IMR-90 (cell line): ENCODE measurements around the gene TASL. TPM values are rescaled to one million over a fixed set of nuclear protein-coding genes. Genes with fewer than 3 reads are reported as not detected.

Source experiments
- ATAC-seq: fragments of 200-7000 bp; cut with Tn5 transposase; 2 replicates; pipeline ENCODE4 v1.9.1; 2020; ENCODE audit warnings: low read depth, mild to moderate bottlenecking, moderate library complexity
- BruUV-seq: library from RNA; stranded (reverse); fragments of 400-500 nt; replicated peaks from 2 replicates; lab custom pipeline; 2021; lab: Mats Ljungman, UMichigan
- CTCF ChIA-PET: fragments of 300-600 bp; formaldehyde crosslinking; extraction: SDS; loops from one replicate; lab custom pipeline; 2021; ENCODE audit warnings: antibody characterized with exemption; lab: Yijun Ruan, JAX
- POLR2A ChIA-PET: fragments of 300-600 bp; sonication (Branson Sonifier 250); formaldehyde crosslinking; loops from one replicate; lab custom pipeline; 2022; ENCODE audit warnings: antibody characterized with exemption; ENCODE audit not compliant: unreplicated experiment; lab: Charles Lee
- DNase-seq: peaks from one replicate; pipeline ENCODE4 v3.0.0; 2013
- H2AFZ ChIP-seq: replicated peaks from 2 replicates; pipeline ENCODE3; 2013; ENCODE audit warnings: low read length, mild to moderate bottlenecking; ENCODE audit not compliant: poor library complexity
- H2AK5ac ChIP-seq: 2 replicates; pipeline ENCODE4 v1.6.1; 2013; ENCODE audit warnings: low read depth, low read length, inconsistent platforms
- H2AK9ac ChIP-seq: replicated peaks from 2 replicates; pipeline ENCODE3; 2013; ENCODE audit warnings: mild to moderate bottlenecking, low read depth, low read length, moderate library complexity; ENCODE audit not compliant: poor library complexity
- H2BK120ac ChIP-seq: 2 replicates; pipeline ENCODE4 v1.6.1; 2013; ENCODE audit warnings: low read depth, low read length, inconsistent platforms
- H2BK15ac ChIP-seq: 3 replicates; pipeline ENCODE4 v1.6.1; 2013; ENCODE audit warnings: low read depth, low read length, inconsistent platforms
- H2BK20ac ChIP-seq: 2 replicates; pipeline ENCODE4 v1.6.1; 2013; ENCODE audit warnings: low read depth, mild to moderate bottlenecking, inconsistent platforms, low read length, moderate library complexity
- H2BK5ac ChIP-seq: 2 replicates; pipeline ENCODE4 v1.6.1; 2013; ENCODE audit warnings: mild to moderate bottlenecking, low read depth, low read length, inconsistent platforms; ENCODE audit not compliant: poor library complexity, severe bottlenecking
- H3K14ac ChIP-seq: replicated peaks from 2 replicates; pipeline ENCODE4 v1.6.1; 2013; ENCODE audit warnings: low read depth, low read length, inconsistent platforms
- H3K18ac ChIP-seq: 2 replicates; pipeline ENCODE4 v1.6.1; 2013; ENCODE audit warnings: low read depth, low read length, control low read depth
- H3K23ac ChIP-seq: 2 replicates; pipeline ENCODE4 v1.6.1; 2013; ENCODE audit warnings: low read depth, low read length, inconsistent platforms
- H3K27ac ChIP-seq: 2 replicates; pipeline ENCODE4 v1.5.1; 2013; ENCODE audit warnings: mild to moderate bottlenecking, control low read depth, low read length; ENCODE audit not compliant: insufficient read depth
- H3K27me3 ChIP-seq: 2 replicates; pipeline ENCODE4 v1.6.1; 2013; ENCODE audit warnings: low read length; ENCODE audit not compliant: control insufficient read depth, insufficient read depth
- H3K36me3 ChIP-seq: 2 replicates; pipeline ENCODE4 v1.6.1; 2013; ENCODE audit warnings: low read length, mixed read lengths; ENCODE audit not compliant: control insufficient read depth, insufficient read depth
- H3K4ac ChIP-seq: 2 replicates; pipeline ENCODE4 v1.6.1; 2013; ENCODE audit warnings: low read depth, low read length, inconsistent platforms
- H3K4me1 ChIP-seq: 2 replicates; pipeline ENCODE4 v1.6.1; 2013; ENCODE audit warnings: low read length, mixed read lengths; ENCODE audit not compliant: control insufficient read depth, insufficient read depth
- H3K4me2 ChIP-seq: 2 replicates; pipeline ENCODE4 v1.6.1; 2013; ENCODE audit warnings: low read depth, mild to moderate bottlenecking, control low read depth, low read length, moderate library complexity
- H3K4me3 ChIP-seq: 2 replicates; pipeline ENCODE4 v1.5.1; 2013; ENCODE audit warnings: low read depth, mild to moderate bottlenecking, control low read depth, low read length, moderate library complexity; ENCODE audit not compliant: insufficient read depth
- H3K56ac ChIP-seq: 2 replicates; pipeline ENCODE4 v1.6.1; 2013; ENCODE audit warnings: low read length, inconsistent platforms; ENCODE audit not compliant: insufficient read depth; ENCODE audit errors: extremely low read depth
- H3K79me1 ChIP-seq, 2 experiments: 2 replicates each; pipeline ENCODE4 v1.6.1; 2013; ENCODE audit warnings: low read length in 2 of 2, inconsistent platforms in 1 of 2, low read depth in 1 of 2
- H3K9ac ChIP-seq: 2 replicates; pipeline ENCODE4 v1.6.1; 2013; ENCODE audit warnings: low read depth, low read length, control low read depth
- H3K9me1 ChIP-seq: 2 replicates; pipeline ENCODE4 v1.6.1; 2013; ENCODE audit warnings: low read length, inconsistent platforms; ENCODE audit not compliant: insufficient read depth
- H3K9me3 ChIP-seq: 2 replicates; pipeline ENCODE4 v1.6.1; 2013; ENCODE audit warnings: low read length; ENCODE audit not compliant: control insufficient read depth, insufficient read depth
- H4K20me1 ChIP-seq: 2 replicates; pipeline ENCODE4 v1.6.1; 2013; ENCODE audit warnings: low read length, inconsistent platforms; ENCODE audit not compliant: insufficient read depth
- H4K5ac ChIP-seq: 2 replicates; pipeline ENCODE4 v1.6.1; 2013; ENCODE audit warnings: mild to moderate bottlenecking, low read depth, low read length, control low read depth
- H4K8ac ChIP-seq, 2 experiments: 2 replicates each; pipeline ENCODE4 v1.6.1; 2013; ENCODE audit warnings: low read depth in 2 of 2, low read length in 2 of 2, control low read depth in 1 of 2, inconsistent platforms in 1 of 2
- H4K91ac ChIP-seq: 2 replicates; pipeline ENCODE4 v1.6.1; 2013; ENCODE audit warnings: low read depth, low read length, inconsistent platforms; ENCODE audit not compliant: insufficient read depth
- BHLHE40 ChIP-seq: fragments of 150-350 bp; IDR thresholded peaks from 2 replicates; pipeline ENCODE4 v1.6.1; 2016; ENCODE audit warnings: mild to moderate bottlenecking, low read depth, low read length
- CEBPB ChIP-seq: IDR thresholded peaks from 2 replicates; pipeline ENCODE4 v1.6.1; 2012; ENCODE audit warnings: low read depth, low read length, improper control_type of control experiment
- CHD1 ChIP-seq: IDR thresholded peaks from 2 replicates; pipeline ENCODE4 v1.6.1; 2012; ENCODE audit warnings: low read depth, low read length, improper control_type of control experiment
- ELK1 ChIP-seq: fragments of 150-350 bp; IDR thresholded peaks from 2 replicates; pipeline ENCODE4 v1.6.1; 2016; ENCODE audit warnings: low read depth, mild to moderate bottlenecking, low read length, moderate library complexity, borderline replicate concordance
- FOS ChIP-seq: fragments of 150-350 bp; IDR thresholded peaks from 2 replicates; pipeline ENCODE4 v1.6.1; 2016; ENCODE audit warnings: low read depth, low read length
- MAFK ChIP-seq: IDR thresholded peaks from 2 replicates; pipeline ENCODE4 v1.6.1; 2012; ENCODE audit warnings: low read depth, low read length, improper control_type of control experiment
- MAZ ChIP-seq: IDR thresholded peaks from 2 replicates; pipeline ENCODE4 v1.6.1; 2012; ENCODE audit warnings: low read depth, mild to moderate bottlenecking, low read length, improper control_type of control experiment, moderate library complexity, borderline replicate concordance
- MXI1 ChIP-seq: IDR thresholded peaks from 2 replicates; pipeline ENCODE4 v1.6.1; 2012; ENCODE audit warnings: low read depth, mild to moderate bottlenecking, low read length, moderate library complexity, borderline replicate concordance
- NFE2L2 ChIP-seq: fragments of 150-350 bp; IDR thresholded peaks from 2 replicates; pipeline ENCODE4 v1.6.1; 2016; ENCODE audit warnings: low read depth, mild to moderate bottlenecking, low read length
- POLR2A ChIP-seq: IDR thresholded peaks from 2 replicates; pipeline ENCODE4 v1.6.1; 2012; ENCODE audit warnings: mild to moderate bottlenecking, low read depth, low read length
- RAD21 ChIP-seq: IDR thresholded peaks from 2 replicates; pipeline ENCODE4 v1.6.1; 2012; ENCODE audit warnings: low read length, improper control_type of control experiment
- RCOR1 ChIP-seq: IDR thresholded peaks from 2 replicates; pipeline ENCODE4 v1.6.1; 2012; ENCODE audit warnings: mild to moderate bottlenecking, low read length, improper control_type of control experiment; ENCODE audit not compliant: insufficient replicate concordance
- RFX5 ChIP-seq: IDR thresholded peaks from 2 replicates; pipeline ENCODE4 v1.8.0; 2012; ENCODE audit warnings: low read depth, mild to moderate bottlenecking, low read length, moderate library complexity
- SMC3 ChIP-seq: fragments of 150-350 bp; IDR thresholded peaks from 2 replicates; pipeline ENCODE4 v1.6.1; 2016; ENCODE audit warnings: low read depth, mild to moderate bottlenecking, antibody characterized with exemption, low read length, moderate library complexity
- WGBS, 2 experiments: methylation state at CpG; one replicate each; pipeline versions ENCODE4 v1.1.5 to v1.1.7; 2013; ENCODE audit warnings: missing lambda C conversion rate in 2 of 2; ENCODE audit not compliant: insufficient read length in 1 of 2; ENCODE audit errors: extremely low coverage in 2 of 2; 5-methylcytosine and 5-hydroxymethylcytosine counted together
- dilution Hi-C: fragments of 300-500 bp; cut with HindIII; formaldehyde crosslinking; loops from one replicate; pipeline ENCODE4 v1.14.3; 2018; ENCODE audit warnings: low sequenced_read_pairs; ENCODE audit not compliant: unreplicated experiment
- in situ Hi-C: fragments of 300-500 bp; cut with MboI; formaldehyde crosslinking; loops from 3 replicates; pipeline ENCODE4 v1.14.3; 2019; ENCODE audit warnings: low sequenced_read_pairs, inconsistent platforms, mixed read lengths
- intact Hi-C: fragments of 100-400 bp; cut with micrococcal nuclease; formaldehyde crosslinking; loops from 2 replicates; pipeline ENCODE4 v1.10.0; 2022
- polyA plus RNA-seq, 3 experiments: library from polyadenylated mRNA; depleted of rRNA; stranded (reverse); fragments of >200 nt; gene quantifications; 2 replicates each; pipeline ENCODE4 v1.2.3, GENCODE V29; 2012; ENCODE audit warnings: low replicate concordance in 1 of 3
- total RNA-seq: library from RNA; depleted of rRNA; stranded (reverse); fragments of >200 nt; gene quantifications from 2 replicates; pipeline ENCODE4 v1.2.3, GENCODE V29; 2012
- TF ChIP-seq, protein P1 (sequence below): fragments of 150-350 bp; IDR thresholded peaks from 2 replicates; pipeline ENCODE4 v1.6.1; 2017; ENCODE audit warnings: mild to moderate bottlenecking, antibody characterized with exemption, low read length, low read depth
- TF ChIP-seq, protein P2 (sequence below): conservative IDR thresholded peaks from 2 replicates; pipeline ENCODE4 v1.5.1; 2012; ENCODE audit warnings: mild to moderate bottlenecking, low read depth, low read length, improper control_type of control experiment

Gene TASL
- total and polyA plus RNA-seq, 2 of the 4 experiments (the other 2 are of a cell fraction) = not detected

GRCh38 chrX:30568136-30568535, 9.4 kb downstream of the TASL start:
- 0 out of 2 replicates have a peak overlapping the region, but pooled peaks have one; percentile 2 for H4K91ac ChIP-seq
- TF ChIP-seq RCOR1 = no peak
- no peak for TF ChIP-seq MAFK
- TF ChIP-seq CHD1 = no peak
- TF ChIP-seq, protein P1, sequence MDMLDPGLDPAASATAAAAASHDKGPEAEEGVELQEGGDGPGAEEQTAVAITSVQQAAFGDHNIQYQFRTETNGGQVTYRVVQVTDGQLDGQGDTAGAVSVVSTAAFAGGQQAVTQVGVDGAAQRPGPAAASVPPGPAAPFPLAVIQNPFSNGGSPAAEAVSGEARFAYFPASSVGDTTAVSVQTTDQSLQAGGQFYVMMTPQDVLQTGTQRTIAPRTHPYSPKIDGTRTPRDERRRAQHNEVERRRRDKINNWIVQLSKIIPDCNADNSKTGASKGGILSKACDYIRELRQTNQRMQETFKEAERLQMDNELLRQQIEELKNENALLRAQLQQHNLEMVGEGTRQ = no peak
- TF ChIP-seq RFX5 = no peak
- TF ChIP-seq CEBPB = no peak
- TF ChIP-seq RAD21 = no peak
- no peak for TF ChIP-seq POLR2A
- no peak for TF ChIP-seq MAZ
- TF ChIP-seq SMC3 = no peak
- no peak for TF ChIP-seq ELK1
- TF ChIP-seq, protein P2, sequence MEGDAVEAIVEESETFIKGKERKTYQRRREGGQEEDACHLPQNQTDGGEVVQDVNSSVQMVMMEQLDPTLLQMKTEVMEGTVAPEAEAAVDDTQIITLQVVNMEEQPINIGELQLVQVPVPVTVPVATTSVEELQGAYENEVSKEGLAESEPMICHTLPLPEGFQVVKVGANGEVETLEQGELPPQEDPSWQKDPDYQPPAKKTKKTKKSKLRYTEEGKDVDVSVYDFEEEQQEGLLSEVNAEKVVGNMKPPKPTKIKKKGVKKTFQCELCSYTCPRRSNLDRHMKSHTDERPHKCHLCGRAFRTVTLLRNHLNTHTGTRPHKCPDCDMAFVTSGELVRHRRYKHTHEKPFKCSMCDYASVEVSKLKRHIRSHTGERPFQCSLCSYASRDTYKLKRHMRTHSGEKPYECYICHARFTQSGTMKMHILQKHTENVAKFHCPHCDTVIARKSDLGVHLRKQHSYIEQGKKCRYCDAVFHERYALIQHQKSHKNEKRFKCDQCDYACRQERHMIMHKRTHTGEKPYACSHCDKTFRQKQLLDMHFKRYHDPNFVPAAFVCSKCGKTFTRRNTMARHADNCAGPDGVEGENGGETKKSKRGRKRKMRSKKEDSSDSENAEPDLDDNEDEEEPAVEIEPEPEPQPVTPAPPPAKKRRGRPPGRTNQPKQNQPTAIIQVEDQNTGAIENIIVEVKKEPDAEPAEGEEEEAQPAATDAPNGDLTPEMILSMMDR = no peak
- no peak for TF ChIP-seq NFE2L2
- no peak for TF ChIP-seq BHLHE40
- TF ChIP-seq MXI1 = no peak
- TF ChIP-seq FOS = no peak
- no peaks in the 10 kb centered on the region for H4K20me1 ChIP-seq
- H3K18ac ChIP-seq = peak overlapping the region; percentile 37; the same call in 1 of the 2 replicates
- dilution Hi-C loops (no loop called here), in situ Hi-C loops (no loop called here), intact Hi-C loops (no loop called here)
- no peaks in the 10 kb centered on the region for H3K27me3 ChIP-seq
- H3K9me3 ChIP-seq = no peaks in the 10 kb centered on the region
- H2BK120ac ChIP-seq = peak overlapping the region; percentile 48; the same call in 1 of the 2 replicates
- peak overlapping the region; percentile 16 for H2BK5ac ChIP-seq
- DNase-seq = peak; percentile 60
- peaks cover 4% of the 10 kb centered on the region; the same call in 1 of the 2 replicates for H3K9me1 ChIP-seq
- no peak overlapping the region for H4K5ac ChIP-seq
- BruUV-seq = no TSS peak
- ATAC-seq = peak; percentile 66
- no peak overlapping the region for H2AK9ac ChIP-seq
- H2BK20ac ChIP-seq = no peak overlapping the region
- H3K4me1 ChIP-seq = no peaks in the 10 kb centered on the region
- no CpG with 5 or more reads among the region's 4 CpGs for WGBS, 2 experiments
- no peak overlapping the region for H2BK15ac ChIP-seq
- no peak overlapping the region for H3K14ac ChIP-seq
- H2AFZ ChIP-seq = no peak overlapping the region
- no peak overlapping the region for H3K56ac ChIP-seq
- H3K23ac ChIP-seq = no peak overlapping the region
- no peak overlapping the region for H3K4ac ChIP-seq
- H3K4me2 ChIP-seq = no peak overlapping the region
- no peak overlapping the region for H3K27ac ChIP-seq
- ChIA-PET POLR2A (no interaction called here), CTCF (no interaction called here)
- no peak overlapping the region for H3K4me3 ChIP-seq
- no peaks in the 10 kb centered on the region for H3K36me3 ChIP-seq
- no peak overlapping the region for H4K8ac ChIP-seq
- H3K79me1 ChIP-seq = no peaks in the 10 kb centered on the region
- H3K9ac ChIP-seq = no peak overlapping the region
- no peak overlapping the region for H2AK5ac ChIP-seq
